ENCODE results near the gene CLPSL2. TPM values are rescaled to one million over a fixed set of nuclear protein-coding genes. Genes with fewer than 3 reads are reported as not detected.

CLPSL2 gene
- total RNA-seq, 1 donor from 2014 or later = not detected

DNA sequence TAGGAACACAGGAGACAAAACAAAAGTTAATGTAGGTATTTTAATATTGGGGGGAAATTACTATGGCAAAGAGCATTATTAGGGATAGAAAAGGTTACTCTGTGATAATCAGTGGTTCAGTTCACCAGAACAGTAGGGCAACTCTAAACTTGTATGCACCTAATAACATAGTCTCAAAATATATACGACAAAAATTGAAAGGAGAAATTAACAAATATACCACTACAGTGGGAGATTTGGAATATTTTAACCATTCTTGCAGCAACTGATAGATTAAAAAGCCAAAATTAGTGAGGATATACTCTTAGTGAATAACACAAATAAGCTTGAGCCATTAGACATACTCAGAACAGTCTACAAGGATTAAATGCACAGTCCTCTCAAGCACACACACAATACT lies 28.5 kb upstream of the CLPSL2 start:
- no peaks in the 10 kb centered on the region for H3K36me3 Mint-ChIP-seq (ENCODE audit: low read depth, unreplicated experiment)
- H4K20me1 ChIP-seq (ENCODE audit: insufficient read depth, low read length) = no peaks in the 10 kb centered on the region
- H3K79me2 ChIP-seq (ENCODE audit: insufficient read depth, low read length) = no peaks in the 10 kb centered on the region
- H3K27ac Mint-ChIP-seq (ENCODE audit: unreplicated experiment) = no peak overlapping the region
- H3K4me2 ChIP-seq (ENCODE audit: low read length) = no peak overlapping the region
- peaks cover 3% of the 10 kb centered on the region for H3K27me3 ChIP-seq (ENCODE audit: insufficient read depth, low read length)
- H3K4me1 ChIP-seq (ENCODE audit: insufficient read depth, low read length) = no peaks in the 10 kb centered on the region
- TF ChIP-seq, protein P1, sequence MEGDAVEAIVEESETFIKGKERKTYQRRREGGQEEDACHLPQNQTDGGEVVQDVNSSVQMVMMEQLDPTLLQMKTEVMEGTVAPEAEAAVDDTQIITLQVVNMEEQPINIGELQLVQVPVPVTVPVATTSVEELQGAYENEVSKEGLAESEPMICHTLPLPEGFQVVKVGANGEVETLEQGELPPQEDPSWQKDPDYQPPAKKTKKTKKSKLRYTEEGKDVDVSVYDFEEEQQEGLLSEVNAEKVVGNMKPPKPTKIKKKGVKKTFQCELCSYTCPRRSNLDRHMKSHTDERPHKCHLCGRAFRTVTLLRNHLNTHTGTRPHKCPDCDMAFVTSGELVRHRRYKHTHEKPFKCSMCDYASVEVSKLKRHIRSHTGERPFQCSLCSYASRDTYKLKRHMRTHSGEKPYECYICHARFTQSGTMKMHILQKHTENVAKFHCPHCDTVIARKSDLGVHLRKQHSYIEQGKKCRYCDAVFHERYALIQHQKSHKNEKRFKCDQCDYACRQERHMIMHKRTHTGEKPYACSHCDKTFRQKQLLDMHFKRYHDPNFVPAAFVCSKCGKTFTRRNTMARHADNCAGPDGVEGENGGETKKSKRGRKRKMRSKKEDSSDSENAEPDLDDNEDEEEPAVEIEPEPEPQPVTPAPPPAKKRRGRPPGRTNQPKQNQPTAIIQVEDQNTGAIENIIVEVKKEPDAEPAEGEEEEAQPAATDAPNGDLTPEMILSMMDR (IDR thresholded peaks at IDR 0.05; ENCODE audit: insufficient read depth, low read depth, low read length) = no peak
- no peak for FAIRE-seq
- H3K9me3 ChIP-seq (ENCODE audit: insufficient read depth, low read depth, low read length) = peaks cover 3% of the 10 kb centered on the region
- no peak overlapping the region for H3K4me3 ChIP-seq (ENCODE audit: insufficient read depth, low read depth, low read length)
- DNase-seq (ENCODE audit: low read depth) = no peak
- H3K27me3 Mint-ChIP-seq (ENCODE audit: low read depth, unreplicated experiment) = peaks cover 15% of the 10 kb centered on the region
- no peaks in the 10 kb centered on the region for H3K36me3 ChIP-seq (ENCODE audit: insufficient read depth, low read length)
- H3K9ac ChIP-seq (ENCODE audit: low read length) = no peak overlapping the region
- no peak overlapping the region for H3K27ac ChIP-seq (ENCODE audit: low read depth, low read length)
- no peak overlapping the region for H2AFZ ChIP-seq (ENCODE audit: low read depth, low read length)
- H3K4me3 Mint-ChIP-seq (ENCODE audit: unreplicated experiment) = no peak overlapping the region
- H3K4me1 Mint-ChIP-seq (ENCODE audit: low read depth, unreplicated experiment) = no peaks in the 10 kb centered on the region
- H3K9me3 Mint-ChIP-seq (ENCODE audit: unreplicated experiment) = no peaks in the 10 kb centered on the region

DNA sequence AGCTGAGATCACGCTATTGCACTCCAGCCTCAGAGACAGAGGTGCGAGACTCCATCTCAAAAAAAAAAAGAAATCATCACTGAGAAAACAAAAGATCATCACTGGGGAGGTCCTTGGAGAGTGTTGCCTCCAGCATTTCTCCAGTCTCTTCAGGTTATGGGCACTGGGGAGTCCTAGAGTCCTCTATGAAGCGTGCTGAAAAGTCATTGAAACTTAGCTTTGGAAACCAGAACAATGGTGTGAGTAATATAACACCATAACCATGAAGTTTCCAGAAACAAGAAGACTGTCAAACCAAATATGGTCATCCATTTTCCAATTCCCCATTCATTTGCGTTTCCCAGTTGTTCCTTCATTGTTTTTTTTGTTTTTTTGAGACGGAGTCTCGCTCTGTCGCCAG lies 25.8 kb upstream of the CLPSL2 start:
- Histone ChIP-seq H3K4me1 (ENCODE audit: insufficient read depth, low read length) (no peaks in the 10 kb centered on the region), H2AFZ (ENCODE audit: low read depth, low read length) (no peak overlapping the region), H3K4me3 (ENCODE audit: insufficient read depth, low read depth, low read length) (no peak overlapping the region), H3K9me3 (ENCODE audit: insufficient read depth, low read depth, low read length) (peaks cover 3% of the 10 kb centered on the region), H4K20me1 (ENCODE audit: insufficient read depth, low read length) (no peaks in the 10 kb centered on the region), H3K27me3 (ENCODE audit: insufficient read depth, low read length) (peaks cover 3% of the 10 kb centered on the region), H3K79me2 (ENCODE audit: insufficient read depth, low read length) (no peaks in the 10 kb centered on the region), H3K27ac (ENCODE audit: low read depth, low read length) (no peak overlapping the region), H3K9ac (ENCODE audit: low read length) (no peak overlapping the region), H3K36me3 (ENCODE audit: insufficient read depth, low read length) (no peaks in the 10 kb centered on the region), H3K4me2 (ENCODE audit: low read length) (no peak overlapping the region)
- TF ChIP-seq, protein P1 (IDR thresholded peaks at IDR 0.05; ENCODE audit: insufficient read depth, low read depth, low read length) = no peak
- TF ChIP-seq EZH2 (IDR thresholded peaks at IDR 0.05; ENCODE audit: insufficient read depth, low read length) = no peak
- Mint-ChIP-seq H3K4me1 (ENCODE audit: low read depth, unreplicated experiment) (peaks cover 2% of the 10 kb centered on the region), H3K9me3 (ENCODE audit: unreplicated experiment) (no peaks in the 10 kb centered on the region), H3K27me3 (ENCODE audit: low read depth, unreplicated experiment) (peaks cover 18% of the 10 kb centered on the region), H3K27ac (ENCODE audit: unreplicated experiment) (no peak overlapping the region), H3K4me3 (ENCODE audit: unreplicated experiment) (no peak overlapping the region), H3K36me3 (ENCODE audit: low read depth, unreplicated experiment) (no peaks in the 10 kb centered on the region)
- FAIRE-seq = no peak
- no peak for DNase-seq (ENCODE audit: low read depth)

DNA sequence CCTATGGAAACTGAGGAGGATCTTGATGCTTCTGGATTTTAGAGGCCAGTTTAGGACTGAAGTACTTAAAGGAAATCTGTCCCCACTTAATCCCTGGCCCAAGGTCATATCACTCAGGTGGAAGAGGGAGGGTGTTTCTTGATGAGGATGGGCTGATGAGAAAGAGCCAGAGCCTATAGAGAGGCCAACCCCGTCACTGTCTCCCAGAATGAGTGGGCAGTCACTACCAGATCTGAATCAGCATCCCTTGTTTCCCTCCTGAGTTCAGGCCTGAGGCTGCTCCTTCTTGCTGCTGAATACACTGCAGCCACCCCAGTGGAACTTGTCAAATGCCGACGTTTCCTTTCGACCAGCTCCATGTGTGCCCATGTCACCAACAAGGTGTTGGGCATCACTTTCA lies 24.8 kb upstream of the CLPSL2 start:
- H3K36me3 Mint-ChIP-seq (ENCODE audit: low read depth, unreplicated experiment) = peaks cover 1% of the 10 kb centered on the region
- H3K4me1 Mint-ChIP-seq (ENCODE audit: low read depth, unreplicated experiment) = peaks cover 2% of the 10 kb centered on the region
- peaks cover 21% of the 10 kb centered on the region for H3K27me3 Mint-ChIP-seq (ENCODE audit: low read depth, unreplicated experiment)
- Histone ChIP-seq H3K27me3 (ENCODE audit: insufficient read depth, low read length) (peaks cover 3% of the 10 kb centered on the region), H3K79me2 (ENCODE audit: insufficient read depth, low read length) (no peaks in the 10 kb centered on the region), H3K9me3 (ENCODE audit: insufficient read depth, low read depth, low read length) (peaks cover 3% of the 10 kb centered on the region), H2AFZ (ENCODE audit: low read depth, low read length) (no peak overlapping the region), H4K20me1 (ENCODE audit: insufficient read depth, low read length) (no peaks in the 10 kb centered on the region), H3K9ac (ENCODE audit: low read length) (no peak overlapping the region), H3K4me3 (ENCODE audit: insufficient read depth, low read depth, low read length) (no peak overlapping the region), H3K36me3 (ENCODE audit: insufficient read depth, low read length) (no peaks in the 10 kb centered on the region), H3K27ac (ENCODE audit: low read depth, low read length) (no peak overlapping the region), H3K4me1 (ENCODE audit: insufficient read depth, low read length) (no peaks in the 10 kb centered on the region), H3K4me2 (ENCODE audit: low read length) (no peak overlapping the region)
- no peaks in the 10 kb centered on the region for H3K9me3 Mint-ChIP-seq (ENCODE audit: unreplicated experiment)
- FAIRE-seq (no peak), DNase-seq (ENCODE audit: low read depth) (no peak)
- no peak overlapping the region for H3K27ac Mint-ChIP-seq (ENCODE audit: unreplicated experiment)
- TF ChIP-seq, protein P1 (IDR thresholded peaks at IDR 0.05; ENCODE audit: insufficient read depth, low read depth, low read length) = no peak
- no peak for TF ChIP-seq EZH2 (IDR thresholded peaks at IDR 0.05; ENCODE audit: insufficient read depth, low read length)
- H3K4me3 Mint-ChIP-seq (ENCODE audit: unreplicated experiment) = no peak overlapping the region

Data from astrocyte (in vitro differentiated cells and primary cell).